ENCODE data around the gene SLC25A15.

The SLC25A15 gene

DNA sequence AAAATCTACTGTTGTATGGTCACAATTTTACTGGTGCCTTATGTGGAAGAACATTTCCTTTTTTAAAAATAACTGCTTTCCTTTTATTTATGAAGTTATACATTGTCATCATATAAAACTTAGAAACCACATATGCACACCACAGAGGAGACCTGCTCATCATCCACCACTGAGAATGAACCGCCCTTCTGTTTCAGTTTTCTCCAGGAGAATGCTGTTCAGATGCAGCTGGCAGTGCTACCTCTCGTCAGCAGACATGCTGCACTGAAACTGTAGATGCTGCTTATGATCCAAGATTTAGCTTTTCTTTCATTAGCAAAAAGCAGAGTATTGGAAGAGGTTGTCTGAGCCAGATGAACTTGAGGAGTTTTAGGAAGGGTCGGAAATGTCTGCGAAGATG, 10.1 kb downstream of the SLC25A15 start:
- DNase-seq (ENCODE audit: extremely low spot score): no peak
- POLR2A ChIA-PET: no interaction called here
- TF ChIP-seq, protein P1, sequence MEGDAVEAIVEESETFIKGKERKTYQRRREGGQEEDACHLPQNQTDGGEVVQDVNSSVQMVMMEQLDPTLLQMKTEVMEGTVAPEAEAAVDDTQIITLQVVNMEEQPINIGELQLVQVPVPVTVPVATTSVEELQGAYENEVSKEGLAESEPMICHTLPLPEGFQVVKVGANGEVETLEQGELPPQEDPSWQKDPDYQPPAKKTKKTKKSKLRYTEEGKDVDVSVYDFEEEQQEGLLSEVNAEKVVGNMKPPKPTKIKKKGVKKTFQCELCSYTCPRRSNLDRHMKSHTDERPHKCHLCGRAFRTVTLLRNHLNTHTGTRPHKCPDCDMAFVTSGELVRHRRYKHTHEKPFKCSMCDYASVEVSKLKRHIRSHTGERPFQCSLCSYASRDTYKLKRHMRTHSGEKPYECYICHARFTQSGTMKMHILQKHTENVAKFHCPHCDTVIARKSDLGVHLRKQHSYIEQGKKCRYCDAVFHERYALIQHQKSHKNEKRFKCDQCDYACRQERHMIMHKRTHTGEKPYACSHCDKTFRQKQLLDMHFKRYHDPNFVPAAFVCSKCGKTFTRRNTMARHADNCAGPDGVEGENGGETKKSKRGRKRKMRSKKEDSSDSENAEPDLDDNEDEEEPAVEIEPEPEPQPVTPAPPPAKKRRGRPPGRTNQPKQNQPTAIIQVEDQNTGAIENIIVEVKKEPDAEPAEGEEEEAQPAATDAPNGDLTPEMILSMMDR (IDR thresholded peaks at IDR 0.05; ENCODE audit: control extremely low read depth, extremely low read depth, low read depth, missing control alignments): no peak
- CTCF ChIA-PET: interaction anchor here (0.9 to 1.4 kb wide), 3 partner anchors 9 to 22 kb away, joined by 3 to 4 read pairs (median 4); no protein-coding TSS in a partner anchor

DNA sequence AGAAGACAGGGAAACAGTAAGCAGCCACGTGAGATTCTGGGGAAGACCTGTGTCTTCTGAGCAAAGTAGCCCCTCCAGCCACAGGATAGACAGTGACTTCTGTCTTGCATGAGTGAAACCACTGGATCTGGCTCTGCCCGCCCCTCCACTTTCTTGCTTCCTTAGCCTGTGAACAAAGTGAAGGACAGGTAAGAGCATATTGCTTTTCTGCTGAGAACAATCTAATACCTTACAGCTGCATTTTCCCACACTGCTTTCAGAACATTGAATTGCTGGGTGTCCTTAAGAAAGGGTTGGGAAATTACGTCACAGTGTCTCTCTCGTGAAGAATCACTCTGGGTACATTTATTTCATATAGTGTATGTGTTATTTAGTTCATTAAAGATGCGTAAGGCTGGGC, 11.1 kb downstream of the SLC25A15 start:
- DNase-seq (ENCODE audit: extremely low spot score): no peak
- POLR2A ChIA-PET: no interaction called here
- TF ChIP-seq, protein P1 (IDR thresholded peaks at IDR 0.05; ENCODE audit: control extremely low read depth, extremely low read depth, low read depth, missing control alignments): no peak
- CTCF ChIA-PET: interaction anchor here (1.3 to 2.1 kb wide), 4 partner anchors 11 to 14 kb away, joined by 3 to 7 read pairs (median 4); partner anchors contain the start of gene SLC25A15

DNA sequence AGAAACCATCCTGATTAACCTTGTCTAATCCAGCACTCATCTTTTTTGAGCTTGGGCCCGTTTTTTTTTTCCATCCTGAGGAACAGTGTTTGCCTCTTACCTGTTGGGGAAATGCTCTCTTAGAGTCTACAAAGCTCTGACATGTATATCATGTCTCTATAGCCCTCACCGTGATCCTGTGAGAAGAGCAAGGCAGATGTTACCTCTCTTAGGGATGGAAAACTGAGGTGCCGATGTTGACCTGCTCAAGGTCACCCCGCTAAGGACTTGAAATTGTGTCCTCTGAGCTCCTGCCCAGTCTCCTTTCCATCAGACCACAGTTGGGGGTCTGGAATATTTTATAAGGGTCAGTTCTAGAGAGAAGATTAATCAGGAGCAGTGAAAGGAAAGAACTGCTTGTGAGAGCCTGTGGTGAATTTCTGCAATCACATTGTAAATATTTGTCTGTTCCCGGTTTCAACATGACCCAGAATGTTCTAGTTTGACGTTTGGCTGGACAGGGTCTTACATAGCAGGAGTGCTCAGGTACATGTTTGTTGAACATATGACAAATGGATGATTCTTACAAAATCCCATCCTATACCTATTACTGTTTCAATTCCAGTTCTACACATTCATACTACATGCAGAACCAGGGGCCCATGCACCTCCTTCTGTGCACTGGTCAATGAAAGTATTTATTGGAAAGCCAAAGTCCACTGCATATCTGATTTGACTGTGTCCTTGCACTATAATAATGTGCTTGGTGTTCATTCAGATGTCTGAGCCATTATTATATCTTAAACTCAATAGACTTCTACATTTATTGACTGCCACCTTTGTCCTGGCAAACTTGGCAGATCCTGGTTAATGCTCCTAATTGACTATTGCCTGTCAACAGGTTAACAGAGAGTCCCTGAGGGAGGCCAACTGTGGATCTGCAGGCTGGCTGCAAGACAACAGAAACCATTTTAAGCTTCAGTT, 12.1 kb downstream of the SLC25A15 start:
- ChIA-PET CTCF (interaction anchor here (1.3 to 2.1 kb wide), 4 partner anchors 12 to 25 kb away, joined by 3 to 7 read pairs (median 3); partner anchors contain the start of gene SLC25A15), POLR2A (no interaction called here)
- TF ChIP-seq, protein P1 (IDR thresholded peaks at IDR 0.05; ENCODE audit: control extremely low read depth, extremely low read depth, low read depth, missing control alignments): no peak
- DNase-seq (ENCODE audit: extremely low spot score): no peak

DNA sequence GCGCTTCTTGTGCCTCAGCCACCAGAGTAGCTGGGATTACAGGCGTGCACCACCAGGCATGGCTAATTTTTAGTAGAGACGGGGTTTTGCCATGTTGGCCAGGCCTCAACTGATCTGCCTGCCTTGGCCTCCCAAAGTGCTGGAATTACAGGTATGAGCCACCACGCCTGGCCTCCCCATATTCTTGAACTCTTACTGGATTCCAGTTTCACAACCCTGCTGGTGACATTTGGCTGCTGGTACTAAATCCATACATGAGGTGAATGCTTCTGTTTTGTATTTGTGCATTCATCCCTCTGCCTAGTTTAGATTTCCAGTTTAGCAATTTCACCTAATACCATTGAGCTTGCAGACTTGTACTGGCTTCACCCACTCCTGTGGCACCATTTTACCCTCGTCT, 13.9 kb downstream of the SLC25A15 start:
- no peak for DNase-seq (ENCODE audit: extremely low spot score)
- POLR2A ChIA-PET: no interaction called here
- CTCF ChIA-PET: no interaction called here
- TF ChIP-seq, protein P1 (IDR thresholded peaks at IDR 0.05; ENCODE audit: control extremely low read depth, extremely low read depth, low read depth, missing control alignments): no peak

DNA sequence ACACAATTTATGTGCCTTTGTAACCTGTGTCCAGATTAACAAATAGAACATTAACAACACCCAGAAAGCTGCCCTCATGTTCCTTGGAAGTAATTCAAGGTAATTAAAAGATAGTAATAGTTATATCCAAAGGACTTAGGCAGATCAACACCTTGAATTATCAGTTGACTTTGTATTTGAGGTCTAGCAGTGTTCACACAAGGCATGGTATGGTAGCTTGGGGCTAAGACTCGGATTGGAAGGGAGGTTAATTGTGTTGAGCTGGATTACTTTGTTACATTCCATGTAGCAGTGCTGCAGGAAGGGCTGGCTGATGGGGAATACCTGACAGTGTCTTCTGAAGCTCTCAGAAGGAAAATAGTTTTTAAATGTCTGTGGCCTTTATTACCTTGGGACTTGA, 16.8 kb downstream of the SLC25A15 start:
- DNase-seq (ENCODE audit: extremely low spot score): no peak
- ChIA-PET POLR2A (no interaction called here), CTCF (interaction anchor here (1.6 to 1.7 kb wide), 2 partner anchors 8 to 29 kb away, joined by 4 to 6 read pairs; no protein-coding TSS in a partner anchor)
- TF ChIP-seq, protein P1 (IDR thresholded peaks at IDR 0.05; ENCODE audit: control extremely low read depth, extremely low read depth, low read depth, missing control alignments): no peak

DNA sequence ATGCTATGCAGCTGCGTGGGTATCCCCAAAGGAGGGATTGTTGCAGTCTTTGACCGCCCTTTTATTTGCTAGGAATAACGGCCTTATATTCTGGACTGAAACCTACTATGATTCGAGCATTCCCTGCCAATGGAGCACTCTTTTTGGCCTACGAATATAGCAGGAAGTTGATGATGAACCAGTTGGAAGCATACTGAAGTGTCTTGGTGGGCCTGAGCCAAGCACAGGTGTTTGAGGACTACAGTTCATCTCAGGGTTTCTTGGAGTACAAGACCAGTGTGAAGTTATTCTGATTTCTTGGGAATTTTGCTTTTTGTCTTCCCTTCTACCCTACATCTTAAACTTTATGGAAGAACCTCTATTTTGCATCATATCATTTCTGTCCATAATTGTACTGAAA, 20.1 kb downstream of the SLC25A15 start:
- TF ChIP-seq, protein P1 (IDR thresholded peaks at IDR 0.05; ENCODE audit: control extremely low read depth, extremely low read depth, low read depth, missing control alignments): no peak
- ChIA-PET CTCF (no interaction called here), POLR2A (no interaction called here)
- no peak for DNase-seq (ENCODE audit: extremely low spot score)
